ENCODE data around the gene GUSB. TPM values are rescaled to one million over a fixed set of nuclear protein-coding genes. Genes with fewer than 3 reads are reported as not detected.
"Not testable (repeated sequence)": the region's sequence is repeated elsewhere in the genome, so short reads cannot be mapped to it uniquely, and the experiment has no call there.

The GUSB gene
- total RNA-seq = 17.8 TPM
- long read RNA-seq, transcript GUSB-201 (12 exons, 2,300 nt) = major isoform, 10 of 42 reads
- long read RNA-seq, partial matches to known transcripts = 13 of 42 reads
- long read RNA-seq, other reads (novel, unspliced or antisense) = 19 of 42 reads

- intact Hi-C loops (cut with micrococcal nuclease) = no loop called here
- DNase-seq (peak; percentile 96), ATAC-seq (peak; percentile 99)
These were observed at the start of gene GUSB for GRCh38 chr7:65981965-65982792. TSS of gene GUSB (minus strand) at chr7:65982213. CDS start at chr7:65982183, 30 bp downstream.

DNA sequence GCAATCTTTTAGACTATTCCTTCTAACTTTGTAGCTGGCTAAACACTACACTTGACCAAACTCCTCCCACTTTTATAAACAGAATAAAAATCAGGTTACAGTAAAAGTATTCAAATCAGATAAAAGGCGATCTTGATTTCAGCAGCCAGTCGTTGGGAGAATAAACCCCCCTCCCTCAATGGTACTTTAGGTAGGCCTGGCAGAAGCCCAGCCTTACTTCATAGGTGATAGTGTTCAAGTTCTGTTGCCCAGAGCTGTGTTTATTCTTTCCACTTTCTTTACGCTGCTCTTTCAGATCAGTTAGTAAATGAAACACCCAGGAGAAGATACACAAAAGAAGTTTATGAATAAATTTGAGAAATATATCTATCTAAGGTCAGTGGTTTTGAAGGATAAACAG is 46.3 kb upstream of the GUSB start:
- intact Hi-C loops (cut with micrococcal nuclease) = not testable (repeated sequence)

DNA sequence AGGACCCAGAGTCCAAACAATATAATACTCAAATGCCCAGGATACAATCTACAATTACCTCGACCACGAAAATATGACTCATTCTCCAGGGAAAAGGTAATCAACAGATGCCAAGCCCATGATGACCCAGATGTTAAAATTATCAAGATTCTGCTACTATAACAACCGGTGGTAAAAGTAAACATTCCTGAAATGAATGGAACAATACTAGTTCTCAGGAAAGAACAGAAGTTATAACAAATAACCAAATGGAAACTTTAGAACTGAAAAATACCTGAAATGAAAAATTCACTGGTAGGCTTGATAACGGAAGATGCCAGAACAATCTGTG is 34.1 kb upstream of the GUSB start:
- intact Hi-C loops (cut with micrococcal nuclease) = no loop called here
- DNase-seq (no peak), ATAC-seq (no peak)

More for the DNA sequence above, 46.3 kb upstream of the GUSB start:
- not testable (repeated sequence) for DNase-seq, ATAC-seq

DNA sequence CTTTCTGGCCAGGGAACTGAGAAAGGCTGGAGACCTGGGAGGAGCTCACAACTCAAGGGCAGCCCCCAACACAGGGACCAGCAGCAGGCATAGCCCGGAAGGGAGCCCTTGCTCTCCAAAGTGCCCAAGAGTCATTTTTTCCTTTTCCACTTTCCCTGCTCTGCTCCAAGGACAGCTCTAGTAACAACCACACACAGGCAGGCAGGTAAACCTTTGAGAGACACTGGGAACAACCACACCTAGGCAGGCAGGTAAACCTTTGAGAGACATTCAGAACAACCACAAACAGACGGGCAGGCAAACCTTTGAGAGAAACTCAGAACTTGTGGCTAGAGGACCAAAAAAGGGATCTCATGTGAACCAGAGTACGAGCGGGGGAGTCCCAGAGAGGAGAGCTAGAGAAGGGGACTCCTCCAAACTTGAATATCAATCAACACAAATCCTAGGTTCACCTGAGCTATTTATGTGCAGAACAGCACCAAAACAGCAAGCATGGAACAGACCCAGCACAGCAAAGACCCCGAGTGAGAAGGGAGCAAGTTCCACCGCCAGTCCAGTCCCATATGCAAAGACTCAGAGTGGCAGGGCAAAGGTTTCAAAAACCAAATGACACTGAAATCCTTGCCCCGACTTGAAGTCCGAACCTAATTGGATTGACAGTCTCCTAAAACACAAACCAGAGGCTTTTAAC is 33.6 kb upstream of the GUSB start:
- ATAC-seq = no peak
- no peak for DNase-seq
- intact Hi-C loops (cut with micrococcal nuclease) = no loop called here

GRCh38 chr7:66013938-66014337 is 31.9 kb upstream of the GUSB start:
- intact Hi-C loops (cut with micrococcal nuclease) = no loop called here
- DNase-seq (peak; percentile 41), ATAC-seq (peak; percentile 80)

DNA sequence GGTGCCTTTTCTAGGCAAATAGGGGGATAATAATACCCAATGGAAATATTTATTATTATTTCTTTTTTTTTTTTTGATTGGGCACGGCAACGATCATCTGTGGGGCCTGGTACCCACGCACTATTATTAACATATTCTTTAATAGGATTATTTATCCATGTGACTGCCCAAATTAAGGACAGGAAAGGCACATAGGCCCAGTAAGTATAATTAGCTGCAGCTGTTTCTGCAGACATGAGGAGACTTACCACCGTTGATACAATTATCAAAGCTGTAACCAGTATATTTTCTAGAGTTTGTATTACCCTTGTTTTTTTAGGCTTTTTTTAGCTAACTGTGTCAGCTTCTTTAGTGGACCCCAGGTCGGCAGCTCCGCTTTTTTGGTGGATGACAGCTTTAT is 25.2 kb upstream of the GUSB start:
- ATAC-seq (no peak), DNase-seq (no peak)
- intact Hi-C loops (cut with micrococcal nuclease) = no loop called here

DNA sequence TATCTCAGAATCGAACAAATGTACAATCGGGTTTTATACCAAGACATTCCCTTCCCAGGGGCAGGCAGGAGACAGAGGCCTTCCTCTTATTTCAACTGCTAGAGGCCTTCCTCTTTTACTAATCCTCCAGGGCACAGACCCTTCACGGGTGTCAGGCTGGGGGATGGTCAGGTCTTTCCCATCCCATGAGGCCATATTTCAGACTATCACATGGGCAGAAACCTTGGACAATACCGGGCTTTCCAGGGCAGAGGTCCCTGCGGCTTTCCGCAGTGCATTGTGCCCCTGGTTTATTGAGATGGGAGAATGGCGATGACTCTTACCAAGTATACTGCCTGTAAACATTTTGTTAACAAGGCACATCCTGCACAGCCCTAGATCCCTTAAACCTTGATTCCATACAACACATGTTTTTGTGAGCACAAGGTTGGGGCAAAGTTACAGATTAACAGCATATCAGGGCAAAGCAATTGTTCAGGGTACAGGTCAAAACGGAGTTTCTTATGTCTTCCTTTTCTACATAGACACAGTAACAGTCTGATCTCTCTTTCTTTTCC is 23.2 kb upstream of the GUSB start:
- ATAC-seq; intact Hi-C loops (cut with micrococcal nuclease); DNase-seq: not testable (repeated sequence)

DNA sequence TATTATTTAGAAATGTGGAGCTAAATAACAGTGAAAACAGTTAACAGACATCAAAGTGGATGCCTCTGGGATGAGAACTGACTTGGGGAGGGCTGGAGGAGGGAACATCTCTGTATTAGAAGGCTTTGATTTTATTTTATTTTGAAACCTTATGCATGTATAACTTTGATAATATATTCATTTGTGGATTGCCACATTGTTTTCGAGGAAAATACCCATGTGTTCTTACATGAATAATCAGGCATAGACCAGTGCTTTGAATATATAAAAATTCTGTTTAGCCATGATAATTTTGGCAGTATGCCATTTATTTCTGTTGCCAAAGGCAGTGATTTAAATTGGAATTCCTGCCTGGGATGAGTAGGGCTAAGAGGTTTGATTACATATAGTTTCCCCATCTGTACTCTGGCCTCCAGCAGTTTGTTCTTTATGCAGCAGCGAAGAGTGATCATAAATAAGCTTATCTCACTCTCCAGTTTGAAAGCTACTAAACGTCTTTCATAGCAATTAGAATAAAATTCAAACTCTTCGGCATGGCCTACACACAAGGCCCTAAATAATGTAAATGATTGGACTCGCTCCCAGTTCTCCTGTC is 18.9 kb upstream of the GUSB start:
- ATAC-seq; intact Hi-C loops (cut with micrococcal nuclease); DNase-seq: not testable (repeated sequence)

- DNase-seq; ATAC-seq; intact Hi-C loops (cut with micrococcal nuclease): not testable (repeated sequence)
These were observed 13.0 kb upstream of the GUSB start for GRCh38 chr7:65994984-65995383.

DNA sequence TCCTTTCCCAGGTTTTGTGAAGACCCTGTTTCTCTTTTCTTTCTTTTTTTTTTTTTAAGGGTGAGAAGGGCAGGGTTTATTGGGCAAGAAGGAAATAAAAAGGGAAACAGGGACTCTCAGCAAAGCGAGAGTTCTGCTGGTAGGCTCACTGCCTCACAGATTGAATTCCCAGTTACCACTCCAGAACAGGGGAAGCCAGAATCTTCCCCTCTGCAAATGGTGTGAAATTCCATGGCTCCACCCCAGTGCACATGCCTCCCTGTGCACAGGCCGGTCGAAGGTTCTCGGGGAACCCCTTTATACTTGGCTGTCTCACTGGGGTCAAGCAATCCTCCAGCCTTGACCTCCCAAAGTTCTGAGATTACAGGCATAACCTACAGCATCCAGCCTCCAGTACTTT is 10.5 kb upstream of the GUSB start:
- intact Hi-C loops (cut with micrococcal nuclease) = no loop called here
- DNase-seq = no peak
- ATAC-seq = no peak

- ATAC-seq; intact Hi-C loops (cut with micrococcal nuclease); DNase-seq: not testable (repeated sequence)
These were observed 9.8 kb upstream of the GUSB start for GRCh38 chr7:65991829-65992228.

DNA sequence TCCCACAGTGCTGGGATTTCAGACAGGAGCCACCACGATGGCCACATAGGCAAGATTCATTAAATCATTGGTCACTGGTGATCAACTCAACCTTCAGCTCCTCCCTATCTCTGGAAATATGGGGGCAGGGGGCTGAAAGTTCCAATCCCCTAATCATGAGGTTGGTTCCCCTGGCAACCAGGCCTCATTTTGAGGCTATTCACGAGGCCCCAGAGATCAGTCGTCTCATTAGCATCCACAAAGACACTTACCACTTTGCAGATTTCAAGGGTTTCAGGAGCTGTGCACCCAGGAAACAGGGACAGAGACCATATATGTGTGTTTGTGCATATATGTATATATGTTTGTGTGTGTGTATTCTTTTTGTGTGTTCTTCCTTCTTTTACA is 7.7 kb upstream of the GUSB start:
- intact Hi-C loops (cut with micrococcal nuclease) = no loop called here

DNA sequence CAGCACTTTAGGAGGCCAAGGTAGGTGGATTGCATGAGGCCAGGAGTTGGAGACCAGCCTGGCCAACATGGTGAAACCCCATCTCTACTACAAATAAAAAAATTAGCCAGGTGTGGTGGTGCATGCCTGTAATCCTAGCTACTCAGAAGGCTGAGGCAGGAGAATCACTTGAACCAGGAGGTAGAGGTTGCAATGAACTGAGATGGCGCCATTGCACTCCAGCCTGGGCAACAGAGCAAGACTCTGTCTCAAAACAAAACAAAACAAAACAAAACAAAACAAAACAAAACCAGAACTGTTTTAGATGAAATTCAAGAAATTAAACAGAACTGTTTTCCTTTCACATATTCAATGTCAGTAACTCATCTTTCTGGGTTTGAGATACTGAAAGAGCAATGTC is 6.5 kb upstream of the GUSB start:
- ATAC-seq; DNase-seq; intact Hi-C loops (cut with micrococcal nuclease): not testable (repeated sequence)

More for the DNA sequence above, 7.7 kb upstream of the GUSB start:
- DNase-seq (no peak), ATAC-seq (no peak)

DNA sequence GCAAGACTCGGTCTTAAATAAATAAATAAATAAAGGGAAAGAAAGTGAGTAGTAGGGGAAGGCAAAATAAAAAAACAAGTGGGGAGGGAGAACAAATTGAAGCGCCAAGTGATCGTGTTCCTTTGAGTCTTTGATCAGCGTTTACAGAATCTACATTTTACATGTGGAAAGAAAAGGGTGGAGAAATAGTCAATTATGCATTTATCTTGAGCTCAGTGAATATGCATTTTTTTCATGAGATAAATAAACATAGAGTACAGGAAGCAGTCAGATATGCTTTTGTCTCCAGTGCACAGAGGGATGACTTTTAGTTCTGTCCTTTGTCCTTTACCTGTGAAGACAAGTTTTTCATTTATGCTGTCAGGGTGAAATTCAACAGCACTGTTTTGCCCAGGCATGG is 6.1 kb upstream of the GUSB start:
- DNase-seq (no peak), ATAC-seq (no peak)
- intact Hi-C loops (cut with micrococcal nuclease) = no loop called here

DNA sequence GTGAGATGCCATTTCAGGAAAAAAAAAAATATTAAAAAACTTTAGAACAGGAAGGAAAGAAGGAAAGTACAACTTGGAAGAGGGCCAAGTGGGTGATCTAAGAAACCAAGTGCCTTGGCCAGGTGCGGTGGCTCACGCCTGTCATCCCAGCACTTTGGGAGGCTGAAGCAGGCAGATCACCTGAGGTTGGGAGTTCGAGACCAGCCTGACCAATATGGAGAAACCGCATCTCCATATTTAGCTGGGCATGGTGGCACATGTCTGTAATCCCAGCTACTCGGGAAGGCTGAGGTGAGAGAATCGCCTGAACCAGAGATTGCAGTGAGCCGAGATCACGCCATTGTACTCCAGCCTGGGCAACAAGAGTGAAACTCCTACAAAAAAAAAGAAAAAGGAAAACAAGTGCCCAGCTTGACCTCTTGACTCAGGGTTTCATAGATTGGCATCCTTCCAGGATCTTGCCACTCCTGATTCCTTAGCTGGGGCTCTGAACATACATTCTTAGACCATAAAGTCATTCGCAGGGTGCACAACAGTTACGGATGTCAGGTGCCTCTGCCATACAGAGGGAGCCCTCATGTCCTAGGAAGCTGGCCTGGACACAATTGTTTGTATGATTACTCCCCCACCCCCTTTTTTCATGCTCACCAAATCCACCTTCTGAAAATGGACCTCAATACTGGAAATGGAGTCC is 2.1 kb upstream of the GUSB start:
- ATAC-seq (no peak), DNase-seq (no peak)
- intact Hi-C loops (cut with micrococcal nuclease) = no loop called here

DNA sequence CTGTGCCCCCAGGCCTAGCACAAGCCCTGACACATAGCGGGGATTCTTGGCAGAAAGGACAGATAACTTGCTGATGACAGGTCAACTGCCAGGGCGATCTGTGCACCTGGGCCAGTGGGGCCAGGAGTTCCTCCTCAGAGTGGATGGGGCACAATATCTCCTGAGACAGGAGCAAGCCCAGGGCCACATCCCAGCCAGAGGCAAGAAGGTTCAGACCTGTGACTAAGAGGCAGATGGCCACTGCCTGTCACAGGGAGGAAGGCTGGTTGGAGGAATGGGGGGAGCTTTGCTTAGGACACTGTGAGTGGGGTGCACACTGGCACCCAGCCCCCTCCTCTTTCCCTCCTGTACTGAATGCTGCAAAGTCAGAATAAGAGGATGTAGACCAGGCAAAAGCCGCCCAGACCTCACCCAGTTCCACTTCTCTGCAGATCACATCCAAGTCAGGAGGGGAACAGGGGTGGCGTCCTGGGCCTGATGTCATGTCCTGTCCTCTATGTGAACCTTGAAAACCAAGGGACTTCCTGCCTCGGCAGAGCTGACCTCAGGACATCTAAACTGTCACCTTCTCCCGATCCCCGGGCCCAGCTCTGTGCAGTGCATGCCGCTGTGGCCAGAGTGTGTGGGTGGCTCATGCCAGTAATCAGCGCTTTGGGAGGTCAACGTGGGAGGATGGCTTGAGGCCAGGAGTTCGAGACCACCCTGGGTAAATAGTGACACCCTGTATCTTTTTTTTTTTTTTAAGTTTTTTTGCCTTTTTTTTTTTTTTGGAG is 1.3 kb downstream of the GUSB start:
- ATAC-seq (peak; percentile 47), DNase-seq (peak; percentile 63)
- intact Hi-C loops (cut with micrococcal nuclease) = no loop called here

DNA sequence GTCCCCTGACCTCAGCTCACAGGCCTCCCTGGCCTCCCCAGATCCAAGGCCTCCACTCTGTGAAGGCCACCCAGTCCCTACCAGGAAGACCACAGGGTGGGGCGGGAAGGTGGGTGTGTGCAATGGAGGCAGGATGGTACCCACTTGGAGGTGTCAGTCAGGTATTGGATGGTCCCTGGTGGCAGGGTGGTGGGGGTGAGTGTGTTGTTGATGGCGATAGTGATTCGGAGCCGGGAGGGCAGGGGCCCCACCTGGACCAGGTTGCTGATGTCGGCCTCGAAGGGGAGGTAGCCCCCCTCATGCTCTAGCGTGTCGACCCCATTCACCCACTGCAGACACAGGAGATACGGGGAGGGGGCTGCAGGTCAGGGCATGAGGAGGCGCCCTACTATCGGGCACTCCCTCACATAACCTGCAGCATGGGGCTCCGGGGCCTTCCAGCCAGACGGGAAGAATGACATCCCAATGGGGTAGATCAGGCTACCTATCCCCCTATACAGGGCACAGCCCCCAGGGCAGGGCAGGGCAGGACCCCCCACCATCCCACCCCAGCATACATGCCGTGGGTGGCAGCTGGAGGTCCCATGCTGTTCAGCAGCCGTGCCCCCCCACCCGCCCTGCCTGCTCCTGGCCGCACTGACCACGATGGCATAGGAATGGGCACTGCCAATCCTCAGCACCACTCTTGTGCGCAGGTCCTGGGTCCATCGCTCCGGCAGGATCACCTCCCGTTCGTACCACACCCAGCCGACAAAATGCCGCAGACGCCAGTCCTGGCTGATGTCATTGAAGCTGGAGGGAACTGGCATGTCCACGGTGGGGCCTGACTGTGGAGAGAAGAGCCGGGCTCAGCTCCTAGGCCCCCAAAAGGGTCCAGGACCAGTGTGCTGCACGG is 2.2 kb downstream of the GUSB start:
- DNase-seq (no peak), ATAC-seq (no peak)
- intact Hi-C loops (cut with micrococcal nuclease) = no loop called here
